GM12864 (cell line): Measurements from ENCODE around the gene TGDS.

Experiments used
- DNase-seq: peaks from one replicate; pipeline ENCODE4 v3.0.0-alpha.2; 2011; ENCODE audit warnings: low read depth
- H3K4me3 ChIP-seq: 2 replicates; pipeline ENCODE4 v1.5.1; 2011; ENCODE audit warnings: mild to moderate bottlenecking, low read depth, low read length, control low read depth
- TF ChIP-seq, protein P1 (sequence below): IDR thresholded peaks from 2 replicates; pipeline ENCODE4 v1.5.1; 2011; ENCODE audit warnings: low read depth, mild to moderate bottlenecking, moderate library complexity, low read length, control low read depth, inconsistent platforms; ENCODE audit errors: missing control alignments

Gene TGDS

GRCh38 chr13:94556041-94556440 is 39.9 kb downstream of the TGDS start:
- H3K4me3 ChIP-seq: no peak overlapping the region
- no peak for DNase-seq
- TF ChIP-seq, protein P1, sequence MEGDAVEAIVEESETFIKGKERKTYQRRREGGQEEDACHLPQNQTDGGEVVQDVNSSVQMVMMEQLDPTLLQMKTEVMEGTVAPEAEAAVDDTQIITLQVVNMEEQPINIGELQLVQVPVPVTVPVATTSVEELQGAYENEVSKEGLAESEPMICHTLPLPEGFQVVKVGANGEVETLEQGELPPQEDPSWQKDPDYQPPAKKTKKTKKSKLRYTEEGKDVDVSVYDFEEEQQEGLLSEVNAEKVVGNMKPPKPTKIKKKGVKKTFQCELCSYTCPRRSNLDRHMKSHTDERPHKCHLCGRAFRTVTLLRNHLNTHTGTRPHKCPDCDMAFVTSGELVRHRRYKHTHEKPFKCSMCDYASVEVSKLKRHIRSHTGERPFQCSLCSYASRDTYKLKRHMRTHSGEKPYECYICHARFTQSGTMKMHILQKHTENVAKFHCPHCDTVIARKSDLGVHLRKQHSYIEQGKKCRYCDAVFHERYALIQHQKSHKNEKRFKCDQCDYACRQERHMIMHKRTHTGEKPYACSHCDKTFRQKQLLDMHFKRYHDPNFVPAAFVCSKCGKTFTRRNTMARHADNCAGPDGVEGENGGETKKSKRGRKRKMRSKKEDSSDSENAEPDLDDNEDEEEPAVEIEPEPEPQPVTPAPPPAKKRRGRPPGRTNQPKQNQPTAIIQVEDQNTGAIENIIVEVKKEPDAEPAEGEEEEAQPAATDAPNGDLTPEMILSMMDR: no peak

GRCh38 chr13:94553766-94554165 is 42.2 kb downstream of the TGDS start:
- no peak for DNase-seq
- H3K4me3 ChIP-seq: no peak overlapping the region
- TF ChIP-seq, protein P1: no peak

- TF ChIP-seq, protein P1: no peak
- H3K4me3 ChIP-seq: no peak overlapping the region
- DNase-seq: no peak
Observed at GRCh38 chr13:94552095-94552494, 43.9 kb downstream of the TGDS start.

DNA sequence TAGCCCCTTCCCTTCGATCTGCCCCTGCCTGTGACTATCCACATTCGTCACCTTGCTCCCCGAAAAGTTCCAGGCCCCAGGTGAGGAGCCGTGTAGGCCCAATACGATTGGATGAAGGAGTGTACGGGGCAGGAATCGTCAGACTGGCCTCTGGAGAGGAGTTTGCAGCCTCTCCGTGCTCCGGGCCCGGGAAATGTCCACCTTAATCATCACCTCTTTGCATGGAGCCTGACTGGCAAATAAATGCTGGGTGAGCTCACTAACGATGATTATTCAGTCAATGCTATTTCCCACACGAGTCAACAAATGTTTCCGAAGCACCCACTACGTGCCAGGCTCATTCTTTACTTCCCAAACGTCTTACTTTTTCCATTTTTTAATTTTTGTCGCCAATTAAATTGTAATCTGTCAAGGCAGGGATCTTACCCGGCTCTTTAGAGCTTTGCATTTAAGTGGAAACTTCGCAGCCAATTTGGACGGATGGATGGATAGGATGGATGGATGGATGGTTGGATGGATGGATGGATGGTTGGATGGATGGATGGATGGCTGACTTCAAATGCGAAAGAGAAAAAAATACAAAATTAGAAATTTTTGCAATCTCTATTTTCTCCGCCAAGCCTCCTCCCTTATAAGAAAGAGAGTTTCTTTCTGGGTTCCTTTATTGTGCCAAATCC is 45.8 kb downstream of the TGDS start:
- TF ChIP-seq, protein P1: no peak
- no peak for DNase-seq
- H3K4me3 ChIP-seq: peak overlapping the region; percentile 71

DNA sequence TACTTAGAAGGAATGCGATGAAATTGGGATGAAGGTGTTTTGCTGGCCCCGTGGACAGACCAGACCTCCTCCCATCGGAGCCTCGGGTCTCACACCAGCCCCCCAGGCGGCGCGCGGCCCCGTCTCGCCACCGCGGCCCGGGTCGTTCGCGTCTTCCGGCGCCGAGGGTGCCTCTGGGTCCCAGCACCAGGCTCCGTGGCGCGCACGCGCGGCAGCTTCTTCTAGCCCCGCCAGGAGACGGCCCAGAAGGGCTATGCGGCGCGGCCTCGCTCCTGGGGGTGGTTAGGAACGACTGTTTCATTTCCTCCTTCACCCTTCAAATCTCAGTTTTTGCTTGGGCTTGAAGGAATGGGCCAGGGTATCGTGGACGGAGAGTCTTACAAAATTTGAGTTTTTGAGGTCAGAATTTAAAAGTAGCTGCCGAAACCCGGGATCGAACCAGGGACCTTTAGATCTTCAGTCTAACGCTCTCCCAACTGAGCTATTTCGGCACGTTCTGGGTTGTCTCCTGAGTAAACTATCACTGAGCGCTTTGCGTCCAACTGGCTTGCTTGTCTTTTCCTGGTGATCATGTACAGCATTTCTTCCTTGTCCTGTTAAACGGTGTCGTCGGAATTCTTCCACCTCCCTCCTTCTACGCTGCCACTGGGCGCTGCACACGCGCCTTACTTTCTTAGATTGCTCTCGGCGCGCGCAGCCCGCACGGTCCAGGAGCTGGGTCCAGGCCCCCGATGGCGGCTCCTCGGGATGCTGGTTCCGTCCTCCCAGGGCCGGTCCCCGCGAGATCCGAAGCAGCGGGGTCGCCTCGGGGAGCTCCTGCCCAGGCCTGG is 46.5 kb downstream of the TGDS start:
- peak; percentile 91 for DNase-seq
- peak overlapping the region; percentile 71 for H3K4me3 ChIP-seq
- TF ChIP-seq, protein P1: no peak

- TF ChIP-seq, protein P1: no peak
- H3K4me3 ChIP-seq: peak overlapping the region; percentile 71
- DNase-seq: peak; percentile 26
Observed at GRCh38 chr13:94548821-94549231, 47.1 kb downstream of the TGDS start.
